Thoracic aorta (tissue), 2 donors: ENCODE measurements around the gene SPON1. TPM values are rescaled to one million over a fixed set of nuclear protein-coding genes. Genes with fewer than 3 reads are reported as not detected.

ENCODE experiments used
- ATAC-seq: fragments of 150-250 bp; one replicate; pipeline ENCODE4 v1.8.0; 2017; ENCODE audit warnings: low read depth; ENCODE audit not compliant: insufficient number of reproducible peaks, low FRiP score
- DNase-seq: peaks from one replicate; pipeline ENCODE4 v3.0.0-alpha.2; 2020; ENCODE audit warnings: low spot score
- H3K27ac ChIP-seq, 2 donors: fragments of 200-600 bp; sonication (generic); 1 replicate in 1 of 2; 2 replicates in 1 of 2; pipeline ENCODE4 v1.5.1; 2016; ENCODE audit warnings: mild to moderate bottlenecking in 2 of 2, moderate library complexity in 2 of 2
- H3K27me3 ChIP-seq: fragments of 200-600 bp; sonication (generic); replicated peaks from 2 replicates; pipeline ENCODE4 v1.6.0; 2016; ENCODE audit warnings: mild to moderate bottlenecking; ENCODE audit not compliant: insufficient read depth
- H3K36me3 ChIP-seq: fragments of 200-600 bp; sonication (generic); one replicate; pipeline ENCODE4 v1.5.1; 2016
- H3K4me1 ChIP-seq, 2 donors: fragments of 200-600 bp; sonication (generic); 1 replicate in 1 of 2; 2 replicates in 1 of 2; pipeline versions ENCODE4 v1.5.1 to v1.6.0; 2016; ENCODE audit warnings: low read depth in 2 of 2, mild to moderate bottlenecking in 1 of 2; ENCODE audit not compliant: control insufficient read depth in 1 of 2
- H3K4me3 ChIP-seq: fragments of 200-600 bp; sonication (generic); 2 replicates; pipeline ENCODE4 v1.5.1; 2016; ENCODE audit warnings: mild to moderate bottlenecking
- H3K9me3 ChIP-seq: fragments of 200-600 bp; sonication (generic); 2 replicates; pipeline ENCODE4 v1.5.1; 2016
- CTCF ChIP-seq: fragments of 200-600 bp; sonication (generic); IDR thresholded peaks from one replicate; pipeline ENCODE4 v1.5.1; 2019; ENCODE audit warnings: antibody characterized with exemption
- total RNA-seq, 2 donors: library from RNA; depleted of rRNA; stranded (reverse); fragments of >200 nt; gene quantifications; one replicate each; pipeline versions ENCODE4 v1.1.0 to v1.2.3, GENCODE V29; 2016

The SPON1 gene
- total RNA-seq, 2 donors from 2014 or later, result 20.6 to 48.5 TPM

- Histone ChIP-seq H3K4me3 (no peak overlapping the region), H3K27me3 (no peaks in the 10 kb centered on the region), H3K9me3 (no peaks in the 10 kb centered on the region), H3K4me1 (peaks cover 0 to 23% of the 10 kb centered on the region in 2 donors), H3K27ac (no peak overlapping the region), H3K36me3 (no peaks in the 10 kb centered on the region)
- ATAC-seq (no peak), DNase-seq (no peak)
- TF ChIP-seq CTCF, result no peak
Measured at GRCh38 chr11:14259186-14259784, 296.8 kb downstream of the SPON1 start.

GRCh38 chr11:14259878-14260277 is 297.4 kb downstream of the SPON1 start:
- no peaks in the 10 kb centered on the region for H3K27me3 ChIP-seq
- no peak overlapping the region for H3K4me3 ChIP-seq
- H3K36me3 ChIP-seq, result peaks cover 2% of the 10 kb centered on the region
- H3K27ac ChIP-seq, result no peak overlapping the region
- no peaks in the 10 kb centered on the region for H3K9me3 ChIP-seq
- TF ChIP-seq CTCF, result no peak
- DNase-seq, result no peak
- peaks cover 0 to 23% of the 10 kb centered on the region in 2 donors for H3K4me1 ChIP-seq
- ATAC-seq, result no peak

- peak overlapping the region in 1 of 2 donors; percentile 27 for H3K27ac ChIP-seq
- H3K4me1 ChIP-seq, result peaks cover 0 to 23% of the 10 kb centered on the region in 2 donors
- no peaks in the 10 kb centered on the region for H3K9me3 ChIP-seq
- DNase-seq (no peak), ATAC-seq (no peak)
- peaks cover 12% of the 10 kb centered on the region for H3K36me3 ChIP-seq
- H3K4me3 ChIP-seq, result no peak overlapping the region
- no peak for TF ChIP-seq CTCF
- H3K27me3 ChIP-seq, result no peaks in the 10 kb centered on the region
Measured at GRCh38 chr11:14261066-14261465, 298.5 kb downstream of the SPON1 start.

- DNase-seq, result no peak
- Histone ChIP-seq H3K4me3 (no peak overlapping the region), H3K27me3 (no peaks in the 10 kb centered on the region), H3K27ac (no peak overlapping the region), H3K9me3 (no peaks in the 10 kb centered on the region), H3K36me3 (peaks cover 12% of the 10 kb centered on the region), H3K4me1 (peaks cover 0 to 23% of the 10 kb centered on the region in 2 donors)
- no peak for ATAC-seq
- TF ChIP-seq CTCF, result no peak
Measured at GRCh38 chr11:14262271-14262846, 299.8 kb downstream of the SPON1 start.

- Histone ChIP-seq H3K9me3 (no peaks in the 10 kb centered on the region), H3K4me3 (no peak overlapping the region), H3K27me3 (no peaks in the 10 kb centered on the region), H3K27ac (no peak overlapping the region), H3K4me1 (peaks cover 0 to 23% of the 10 kb centered on the region in 2 donors), H3K36me3 (peaks cover 12% of the 10 kb centered on the region)
- DNase-seq (no peak), ATAC-seq (no peak)
- no peak for TF ChIP-seq CTCF
Measured at GRCh38 chr11:14264966-14265365, 302.4 kb downstream of the SPON1 start.
